WTC11 (cell line): ENCODE results near the gene LRP1.
"Not testable (repeated sequence)": the region's sequence is repeated elsewhere in the genome, so short reads cannot be mapped to it uniquely, and the experiment has no call there.

ENCODE experiments used
- ATF2 ChIP-seq: sonication (generic); formaldehyde crosslinking; IDR thresholded peaks from 2 replicates; pipeline ENCODE4 v1.8.1; 2022; ENCODE audit warnings: low read depth, missing genetic modification reagents, borderline replicate concordance
- E2F1 ChIP-seq: sonication (generic); formaldehyde crosslinking; IDR thresholded peaks from 2 replicates; pipeline ENCODE4 v1.8.0; 2022; ENCODE audit warnings: mild to moderate bottlenecking, missing genetic modification reagents
- ETV6 ChIP-seq: sonication (generic); formaldehyde crosslinking; IDR thresholded peaks from 2 replicates; pipeline ENCODE4 v1.8.1; 2022; ENCODE audit warnings: mild to moderate bottlenecking, missing genetic modification reagents
- GTF2I ChIP-seq: fragments of 250-450 bp; sonication (Bioruptor Pico); conservative IDR thresholded peaks from 2 replicates; pipeline ENCODE4 v1.4.0; 2021; ENCODE audit warnings: mild to moderate bottlenecking
- KAT7 ChIP-seq: sonication (generic); formaldehyde crosslinking; IDR thresholded peaks from 2 replicates; pipeline ENCODE4 v1.8.1; 2023; ENCODE audit warnings: missing genetic modification reagents, mild to moderate bottlenecking, borderline replicate concordance
- NFE2L1 ChIP-seq: sonication (generic); formaldehyde crosslinking; IDR thresholded peaks from 2 replicates; pipeline ENCODE4 v1.8.1; 2023; ENCODE audit warnings: missing genetic modification reagents
- SP1 ChIP-seq: sonication (generic); formaldehyde crosslinking; conservative IDR thresholded peaks from 2 replicates; pipeline ENCODE4 v1.8.1; 2022; ENCODE audit warnings: missing genetic modification reagents
- TCF7 ChIP-seq: sonication (generic); formaldehyde crosslinking; IDR thresholded peaks from 2 replicates; pipeline ENCODE4 v1.8.0; 2022; ENCODE audit warnings: mild to moderate bottlenecking, low read depth, missing genetic modification reagents, moderate library complexity
- TEAD4 ChIP-seq: sonication (generic); formaldehyde crosslinking; IDR thresholded peaks from 2 replicates; pipeline ENCODE4 v1.8.0; 2022; ENCODE audit warnings: mild to moderate bottlenecking, missing genetic modification reagents
- TF ChIP-seq, protein P1 (sequence below): sonication (generic); formaldehyde crosslinking; IDR thresholded peaks from 2 replicates; pipeline ENCODE4 v1.8.1; 2023; ENCODE audit warnings: mild to moderate bottlenecking, missing genetic modification reagents
- TF ChIP-seq, protein P2 (sequence below): fragments of 200-600 bp; IDR thresholded peaks from 2 replicates; pipeline ENCODE4 v1.8.0; 2022; ENCODE audit warnings: antibody characterized with exemption
- TF ChIP-seq, protein P3 (sequence below): sonication (generic); formaldehyde crosslinking; IDR thresholded peaks from 2 replicates; pipeline ENCODE4 v1.8.0; 2022; ENCODE audit warnings: mild to moderate bottlenecking, missing genetic modification reagents

GRCh38 chr12:57120718-57121117, 7.6 kb upstream of the LRP1 start:
- TF ChIP-seq SP1; KAT7; E2F1 (CRISPR knock-in tag); TCF7 (CRISPR knock-in tag); NFE2L1 (CRISPR knock-in tag); ETV6 (CRISPR knock-in tag); GTF2I (CRISPR knock-in tag); TEAD4 (CRISPR knock-in tag); ATF2 (CRISPR knock-in tag): not testable (repeated sequence)
- TF ChIP-seq, protein P1, sequence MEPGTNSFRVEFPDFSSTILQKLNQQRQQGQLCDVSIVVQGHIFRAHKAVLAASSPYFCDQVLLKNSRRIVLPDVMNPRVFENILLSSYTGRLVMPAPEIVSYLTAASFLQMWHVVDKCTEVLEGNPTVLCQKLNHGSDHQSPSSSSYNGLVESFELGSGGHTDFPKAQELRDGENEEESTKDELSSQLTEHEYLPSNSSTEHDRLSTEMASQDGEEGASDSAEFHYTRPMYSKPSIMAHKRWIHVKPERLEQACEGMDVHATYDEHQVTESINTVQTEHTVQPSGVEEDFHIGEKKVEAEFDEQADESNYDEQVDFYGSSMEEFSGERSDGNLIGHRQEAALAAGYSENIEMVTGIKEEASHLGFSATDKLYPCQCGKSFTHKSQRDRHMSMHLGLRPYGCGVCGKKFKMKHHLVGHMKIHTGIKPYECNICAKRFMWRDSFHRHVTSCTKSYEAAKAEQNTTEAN (CRISPR knock-in tag): not testable (repeated sequence)
- TF ChIP-seq, protein P2, sequence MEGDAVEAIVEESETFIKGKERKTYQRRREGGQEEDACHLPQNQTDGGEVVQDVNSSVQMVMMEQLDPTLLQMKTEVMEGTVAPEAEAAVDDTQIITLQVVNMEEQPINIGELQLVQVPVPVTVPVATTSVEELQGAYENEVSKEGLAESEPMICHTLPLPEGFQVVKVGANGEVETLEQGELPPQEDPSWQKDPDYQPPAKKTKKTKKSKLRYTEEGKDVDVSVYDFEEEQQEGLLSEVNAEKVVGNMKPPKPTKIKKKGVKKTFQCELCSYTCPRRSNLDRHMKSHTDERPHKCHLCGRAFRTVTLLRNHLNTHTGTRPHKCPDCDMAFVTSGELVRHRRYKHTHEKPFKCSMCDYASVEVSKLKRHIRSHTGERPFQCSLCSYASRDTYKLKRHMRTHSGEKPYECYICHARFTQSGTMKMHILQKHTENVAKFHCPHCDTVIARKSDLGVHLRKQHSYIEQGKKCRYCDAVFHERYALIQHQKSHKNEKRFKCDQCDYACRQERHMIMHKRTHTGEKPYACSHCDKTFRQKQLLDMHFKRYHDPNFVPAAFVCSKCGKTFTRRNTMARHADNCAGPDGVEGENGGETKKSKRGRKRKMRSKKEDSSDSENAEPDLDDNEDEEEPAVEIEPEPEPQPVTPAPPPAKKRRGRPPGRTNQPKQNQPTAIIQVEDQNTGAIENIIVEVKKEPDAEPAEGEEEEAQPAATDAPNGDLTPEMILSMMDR: not testable (repeated sequence)
- TF ChIP-seq, protein P3, sequence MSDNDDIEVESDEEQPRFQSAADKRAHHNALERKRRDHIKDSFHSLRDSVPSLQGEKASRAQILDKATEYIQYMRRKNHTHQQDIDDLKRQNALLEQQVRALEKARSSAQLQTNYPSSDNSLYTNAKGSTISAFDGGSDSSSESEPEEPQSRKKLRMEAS (CRISPR knock-in tag): not testable (repeated sequence)
